CD14-positive monocyte (primary cell): Measurements from ENCODE around the gene MYO5B. TPM values are rescaled to one million over a fixed set of nuclear protein-coding genes. Genes with fewer than 3 reads are reported as not detected.

ENCODE experiments used
- DNase-seq, 3 donors: peaks; one replicate each; pipeline ENCODE4 v3.0.0-alpha.2; 2011 to 2022
- H2AFZ ChIP-seq: 2 replicates; pipeline ENCODE4 v1.6.0; 2012; ENCODE audit warnings: mild to moderate bottlenecking, low read depth, low read length, inconsistent platforms; ENCODE audit not compliant: insufficient read depth, poor library complexity, severe bottlenecking
- H3K27ac ChIP-seq, 2 donors: 1 replicate in 1 of 2; 2 replicates in 1 of 2; pipeline ENCODE4 v1.5.1; 2012 to 2013; ENCODE audit warnings: low read length in 2 of 2, control low read depth in 1 of 2, inconsistent platforms in 1 of 2, low read depth in 1 of 2, mild to moderate bottlenecking in 1 of 2
- H3K27me3 ChIP-seq, 2 donors: one replicate each; pipeline versions ENCODE4 v1.6.0 to v1.6.1; 2011 to 2013; ENCODE audit warnings: low read length in 2 of 2; ENCODE audit not compliant: control insufficient read depth in 2 of 2, insufficient read depth in 2 of 2
- H3K36me3 ChIP-seq, 2 donors: replicated peaks in 1 of 2; 1 replicate in 1 of 2; 2 replicates in 1 of 2; pipeline versions ENCODE4 v1.5.1 to v1.6.1; 2012 to 2013; ENCODE audit warnings: low read length in 2 of 2, control low read depth in 1 of 2, inconsistent platforms in 1 of 2, mild to moderate bottlenecking in 1 of 2; ENCODE audit not compliant: insufficient read depth in 2 of 2, control insufficient read depth in 1 of 2
- H3K4me1 ChIP-seq, 2 donors: 1 replicate in 1 of 2; 2 replicates in 1 of 2; pipeline versions ENCODE4 v1.5.1 to v1.6.1; 2012 to 2013; ENCODE audit warnings: low read length in 2 of 2, control low read depth in 1 of 2, inconsistent platforms in 1 of 2, mild to moderate bottlenecking in 1 of 2, moderate library complexity in 1 of 2; ENCODE audit not compliant: insufficient read depth in 2 of 2, control insufficient read depth in 1 of 2
- H3K4me2 ChIP-seq: replicated peaks from 2 replicates; pipeline ENCODE3; 2012; ENCODE audit warnings: low read length, moderate library complexity, mild to moderate bottlenecking; ENCODE audit not compliant: poor library complexity, severe bottlenecking; ENCODE audit errors: extremely low read depth
- H3K4me3 ChIP-seq, 3 experiments: fragments of 200-600 bp in 1 of 3; sonication (generic) in 1 of 3; replicated peaks in 1 of 3; 1 replicate in 2 of 3; 2 replicates in 1 of 3; pipeline ENCODE4 v1.5.1; 2011 to 2013; ENCODE audit warnings: low read length in 3 of 3, mild to moderate bottlenecking in 3 of 3, control low read depth in 2 of 3, low read depth in 2 of 3, inconsistent platforms in 1 of 3, moderate library complexity in 1 of 3
- H3K79me2 ChIP-seq: 2 replicates; pipeline ENCODE4 v1.6.0; 2012; ENCODE audit warnings: mild to moderate bottlenecking, control low read depth, inconsistent platforms, low read length, moderate library complexity; ENCODE audit not compliant: insufficient read depth
- H3K9ac ChIP-seq: 2 replicates; pipeline ENCODE4 v1.6.0; 2017; ENCODE audit warnings: low read length, mild to moderate bottlenecking; ENCODE audit not compliant: insufficient read depth, poor library complexity, severe bottlenecking
- H3K9me3 ChIP-seq, 2 donors: replicated peaks in 1 of 2; 1 replicate in 1 of 2; 2 replicates in 1 of 2; pipeline versions ENCODE4 v1.5.1 to v1.6.1; 2012 to 2013; ENCODE audit warnings: low read length in 2 of 2, control low read depth in 1 of 2; ENCODE audit not compliant: control insufficient read depth in 1 of 2, insufficient read depth in 1 of 2
- H4K20me1 ChIP-seq: 2 replicates; pipeline ENCODE4 v1.6.0; 2012; ENCODE audit warnings: mild to moderate bottlenecking, low read length, control low read depth, moderate library complexity; ENCODE audit not compliant: insufficient read depth
- H3K27ac Mint-ChIP-seq, 7 donors: one replicate each; pipeline ENCODE4 v1.8.0; 2020; ENCODE audit warnings: mild to moderate bottlenecking in 7 of 7, mixed read lengths in 7 of 7, moderate library complexity in 6 of 7, inconsistent platforms in 2 of 7
- H3K27me3 Mint-ChIP-seq, 3 donors: one replicate each; pipeline ENCODE4 v1.8.0; 2021 to 2022; ENCODE audit warnings: low read depth in 3 of 3, mild to moderate bottlenecking in 3 of 3, mixed read lengths in 3 of 3, moderate library complexity in 3 of 3, inconsistent platforms in 1 of 3
- H3K36me3 Mint-ChIP-seq, 2 donors: one replicate each; pipeline ENCODE4 v1.8.0; 2020; ENCODE audit warnings: mixed read lengths in 2 of 2, inconsistent platforms in 1 of 2, mild to moderate bottlenecking in 1 of 2
- H3K4me1 Mint-ChIP-seq: one replicate; pipeline ENCODE4 v1.8.0; 2020; ENCODE audit warnings: mild to moderate bottlenecking, mixed read lengths
- H3K4me3 Mint-ChIP-seq, 2 donors: one replicate each; pipeline ENCODE4 v1.8.0; 2020; ENCODE audit warnings: mild to moderate bottlenecking in 2 of 2, mixed read lengths in 2 of 2, moderate library complexity in 1 of 2
- H3K9me3 Mint-ChIP-seq, 7 donors: one replicate each; pipeline ENCODE4 v1.8.0; 2020 to 2022; ENCODE audit warnings: mixed read lengths in 7 of 7, mild to moderate bottlenecking in 6 of 7, moderate library complexity in 6 of 7, inconsistent platforms in 2 of 7
- WGBS: methylation state at CpG from one replicate; pipeline ENCODE4 v1.1.5; 2013; ENCODE audit warnings: missing lambda C conversion rate; ENCODE audit not compliant: insufficient coverage; 5-methylcytosine and 5-hydroxymethylcytosine counted together
- intact Hi-C, 2 donors: fragments of 100-400 bp; cut with micrococcal nuclease; formaldehyde crosslinking; loops; one replicate each; pipeline versions ENCODE4 v1.15.0 to v1.15.1; 2023
- polyA plus RNA-seq, 3 donors: library from polyadenylated mRNA; depleted of rRNA in 1 of 3; unstranded in 2 of 3; stranded (reverse) in 1 of 3; fragments of 300-500 nt in 2 of 3; fragments of >200 nt in 1 of 3; fragmentation: Illumina TruSeq in 2 of 3; gene quantifications; 1 replicate in 2 of 3; 2 replicates in 1 of 3; pipeline ENCODE4 v1.2.3, GENCODE V29; 2012 to 2021
- TF ChIP-seq, protein P1 (sequence below): fragments of 200-600 bp; IDR thresholded peaks from one replicate; pipeline ENCODE4 v1.8.0; 2022; ENCODE audit warnings: antibody characterized with exemption, mild to moderate bottlenecking

MYO5B gene
- polyA plus RNA-seq, 3 donors, result 0.04 TPM; not detected in 2

DNA sequence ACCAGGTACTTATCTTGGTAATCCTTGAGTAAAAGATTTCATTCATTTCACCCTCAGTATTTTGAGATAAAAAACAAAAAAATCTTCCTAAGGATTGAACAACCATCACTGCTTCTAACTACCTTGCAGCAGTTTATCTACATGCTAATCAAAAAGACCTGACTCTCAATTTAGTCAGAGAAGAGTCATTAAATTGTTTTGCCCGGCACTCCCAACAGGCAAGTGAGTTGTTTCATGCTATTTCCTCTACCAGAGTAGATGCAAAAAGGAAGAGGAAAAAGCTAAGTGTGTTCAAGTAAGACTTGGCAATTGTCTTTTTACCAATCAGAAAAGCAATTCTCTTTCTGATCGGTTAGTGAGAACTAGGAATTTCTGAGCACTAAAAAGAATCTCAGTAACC lies 39.5 kb downstream of the MYO5B start:
- intact Hi-C loops, result no loop called here
- no peak overlapping the region for H3K4me3 Mint-ChIP-seq
- H3K79me2 ChIP-seq, result no peaks in the 10 kb centered on the region
- H3K27ac Mint-ChIP-seq, result no peak overlapping the region
- H3K27me3 ChIP-seq, result no peaks in the 10 kb centered on the region
- DNase-seq, result no peak
- H3K36me3 Mint-ChIP-seq, result no peaks in the 10 kb centered on the region
- H3K4me3 ChIP-seq, result no peak overlapping the region
- no peak overlapping the region for H3K4me2 ChIP-seq
- H3K9me3 ChIP-seq, result peaks cover 0 to 3% of the 10 kb centered on the region in 2 donors
- no peaks in the 10 kb centered on the region for H3K4me1 Mint-ChIP-seq
- no peaks in the 10 kb centered on the region for H4K20me1 ChIP-seq
- TF ChIP-seq, protein P1, sequence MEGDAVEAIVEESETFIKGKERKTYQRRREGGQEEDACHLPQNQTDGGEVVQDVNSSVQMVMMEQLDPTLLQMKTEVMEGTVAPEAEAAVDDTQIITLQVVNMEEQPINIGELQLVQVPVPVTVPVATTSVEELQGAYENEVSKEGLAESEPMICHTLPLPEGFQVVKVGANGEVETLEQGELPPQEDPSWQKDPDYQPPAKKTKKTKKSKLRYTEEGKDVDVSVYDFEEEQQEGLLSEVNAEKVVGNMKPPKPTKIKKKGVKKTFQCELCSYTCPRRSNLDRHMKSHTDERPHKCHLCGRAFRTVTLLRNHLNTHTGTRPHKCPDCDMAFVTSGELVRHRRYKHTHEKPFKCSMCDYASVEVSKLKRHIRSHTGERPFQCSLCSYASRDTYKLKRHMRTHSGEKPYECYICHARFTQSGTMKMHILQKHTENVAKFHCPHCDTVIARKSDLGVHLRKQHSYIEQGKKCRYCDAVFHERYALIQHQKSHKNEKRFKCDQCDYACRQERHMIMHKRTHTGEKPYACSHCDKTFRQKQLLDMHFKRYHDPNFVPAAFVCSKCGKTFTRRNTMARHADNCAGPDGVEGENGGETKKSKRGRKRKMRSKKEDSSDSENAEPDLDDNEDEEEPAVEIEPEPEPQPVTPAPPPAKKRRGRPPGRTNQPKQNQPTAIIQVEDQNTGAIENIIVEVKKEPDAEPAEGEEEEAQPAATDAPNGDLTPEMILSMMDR, result no peak
- peaks cover 2 to 22% (median 7%) of the 10 kb centered on the region in 7 donors for H3K9me3 Mint-ChIP-seq
- no peaks in the 10 kb centered on the region for H3K4me1 ChIP-seq
- WGBS, result no CpG with 5 or more reads among the region's 2 CpGs
- H3K36me3 ChIP-seq, result no peaks in the 10 kb centered on the region
- H2AFZ ChIP-seq, result no peak overlapping the region
- peaks cover 0 to 1% (median 0%) of the 10 kb centered on the region in 3 donors for H3K27me3 Mint-ChIP-seq
- no peak overlapping the region for H3K9ac ChIP-seq
- no peak overlapping the region for H3K27ac ChIP-seq

DNA sequence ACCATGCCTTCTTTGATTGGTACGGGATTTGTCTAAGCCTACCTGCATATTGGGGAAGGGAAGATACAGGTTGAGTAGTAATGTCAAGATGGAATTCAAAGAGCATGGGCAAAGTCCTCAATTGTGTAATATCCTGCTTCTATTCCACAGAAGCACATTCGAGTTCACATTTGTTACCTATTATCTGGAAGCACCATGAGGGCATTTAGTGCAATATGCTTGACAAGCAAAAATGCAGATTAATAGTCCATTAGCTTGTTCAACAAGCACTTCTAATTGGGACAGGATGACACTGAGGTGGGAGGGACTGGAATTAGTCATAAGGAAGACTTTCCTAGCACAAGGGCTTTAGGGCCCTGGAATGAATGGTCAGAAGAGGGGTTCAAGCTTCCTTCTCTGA lies 40.5 kb downstream of the MYO5B start:
- peaks cover 0 to 3% of the 10 kb centered on the region in 2 donors for H3K9me3 ChIP-seq
- no peak overlapping the region for H3K4me3 Mint-ChIP-seq
- WGBS, result no CpG with 5 or more reads among the region's 2 CpGs
- no peaks in the 10 kb centered on the region for H3K36me3 ChIP-seq
- no peak overlapping the region for H3K4me3 ChIP-seq
- H2AFZ ChIP-seq, result no peak overlapping the region
- DNase-seq, result no peak
- H3K4me2 ChIP-seq, result no peak overlapping the region
- TF ChIP-seq, protein P1, result no peak
- H3K9me3 Mint-ChIP-seq, result peaks cover 2 to 21% (median 6%) of the 10 kb centered on the region in 7 donors
- intact Hi-C loops, result no loop called here
- H3K27me3 Mint-ChIP-seq, result peaks cover 0 to 1% (median 0%) of the 10 kb centered on the region in 3 donors
- H3K27ac ChIP-seq, result no peak overlapping the region
- H3K79me2 ChIP-seq, result no peaks in the 10 kb centered on the region
- no peaks in the 10 kb centered on the region for H3K4me1 Mint-ChIP-seq
- no peaks in the 10 kb centered on the region for H3K27me3 ChIP-seq
- H3K4me1 ChIP-seq, result no peaks in the 10 kb centered on the region
- no peak overlapping the region for H3K27ac Mint-ChIP-seq
- H3K36me3 Mint-ChIP-seq, result no peaks in the 10 kb centered on the region
- no peak overlapping the region for H3K9ac ChIP-seq
- no peaks in the 10 kb centered on the region for H4K20me1 ChIP-seq
